Ovary (tissue), 3 donors: Measurements from ENCODE around the gene LSR.
"Not testable (repeated sequence)": the region's sequence is repeated elsewhere in the genome, so short reads cannot be mapped to it uniquely, and the experiment has no call there.

ENCODE experiments used
- CTCF ChIP-seq, 3 donors: fragments of 450-650 bp in 2 of 3; fragments of 200-600 bp in 1 of 3; IDR thresholded peaks; one replicate each; pipeline versions ENCODE4 v1.5.1 to v1.8.0; 2016 to 2022; ENCODE audit warnings: antibody characterized with exemption in 3 of 3, mild to moderate bottlenecking in 1 of 3
- EP300 ChIP-seq: sonication (generic); formaldehyde crosslinking; IDR thresholded peaks from one replicate; pipeline ENCODE4 v1.6.1; 2017; ENCODE audit warnings: antibody characterized with exemption
- donor health status: DM: no; HTN: no; CAD: no.

- TF ChIP-seq CTCF (IDR thresholded peaks at IDR 0.05); EP300: not testable (repeated sequence)
Measured at GRCh38 chr19:35239597-35239996, 9.2 kb upstream of the LSR start.
